HCT116 (cell line): Measurements from ENCODE around the gene TNFAIP3. TPM values are rescaled to one million over a fixed set of nuclear protein-coding genes. Genes with fewer than 3 reads are reported as not detected.

Experiments
- ATAC-seq: fragments of 200-7000 bp; cut with Tn5 transposase; 2 replicates; pipeline ENCODE4 v1.9.1; 2020; ENCODE audit warnings: mild to moderate bottlenecking, moderate library complexity
- BruUV-seq: library from RNA; stranded (reverse); fragments of 400-500 nt; replicated peaks from 2 replicates; lab custom pipeline; 2021; lab: Mats Ljungman, UMichigan
- CTCF ChIA-PET: fragments of 300-600 bp; sonication (Branson Sonifier 250); formaldehyde crosslinking; loops from one replicate; lab custom pipeline; 2021; ENCODE audit warnings: antibody characterized with exemption; lab: Charles Lee
- POLR2A ChIA-PET: fragments of 300-600, 350-600 bp; sonication (Branson Sonifier 250); formaldehyde crosslinking; loops from one replicate; lab custom pipeline; 2021; ENCODE audit warnings: antibody characterized with exemption; lab: Charles Lee
- RAD21 ChIA-PET, 2 experiments: fragments of 300-600 bp; sonication (Branson Sonifier 250); formaldehyde crosslinking; loops; one replicate each; lab custom pipeline; 2023; ENCODE audit warnings: low total read pairs in 2 of 2; ENCODE audit not compliant: uncharacterized antibody in 2 of 2, unreplicated experiment in 2 of 2, low non-redundant PET in 1 of 2; lab: Charles Lee
- DNase-seq: peaks from one replicate; pipeline ENCODE4 v3.0.0-alpha.2; 2010; ENCODE audit warnings: low read depth, low spot score
- H2AFZ ChIP-seq: fragments of 200-600 bp; shearing (Covaris generic), sonication (generic); 2 replicates; pipeline ENCODE4 v1.6.1; 2017; ENCODE audit warnings: low read depth, mixed run types, mixed read lengths, antibody characterized with exemption, low read length; ENCODE audit not compliant: poor library complexity, severe bottlenecking
- H3K27ac ChIP-seq: 2 replicates; pipeline ENCODE4 v1.5.1; 2012; ENCODE audit warnings: low read depth, low read length
- H3K27me3 ChIP-seq: fragments of 200-600 bp; sonication (generic); 2 replicates; pipeline ENCODE4 v1.6.1; 2016; ENCODE audit warnings: mixed run types, low read length, mixed read lengths; ENCODE audit not compliant: insufficient read depth
- H3K36me3 ChIP-seq, 2 experiments: fragments of 200-500 bp in 1 of 2; fragments of 200-600 bp in 1 of 2; sonication (Bioruptor generic) in 1 of 2; sonication (generic) in 1 of 2; 2 replicates each; pipeline versions ENCODE4 v1.5.1 to v1.6.1; 2014 to 2016; ENCODE audit warnings: low read length in 2 of 2, inconsistent platforms in 1 of 2, mixed read lengths in 1 of 2, mixed run types in 1 of 2; ENCODE audit not compliant: insufficient read depth in 2 of 2, control insufficient read depth in 1 of 2
- H3K4me1 ChIP-seq, 2 experiments: fragments of 200-600 bp in 1 of 2; sonication (generic) in 1 of 2; 2 replicates each; pipeline versions ENCODE4 v1.5.1 to v1.6.1; 2012 to 2017; ENCODE audit warnings: low read length in 2 of 2, inconsistent platforms in 1 of 2, mild to moderate bottlenecking in 1 of 2, mixed read lengths in 1 of 2, mixed run types in 1 of 2, moderate library complexity in 1 of 2; ENCODE audit not compliant: insufficient read depth in 2 of 2, control insufficient read depth in 1 of 2
- H3K4me2 ChIP-seq: fragments of 200-600 bp; sonication (generic); 2 replicates; pipeline ENCODE4 v1.6.1; 2017; ENCODE audit warnings: mixed run types, low read length, mixed read lengths
- H3K4me3 ChIP-seq, 2 experiments: fragments of 200-600 bp in 1 of 2; sonication (generic) in 1 of 2; replicated peaks in 1 of 2; 2 replicates each; pipeline ENCODE4 v1.5.1; 2011 to 2016; ENCODE audit warnings: low read length in 2 of 2, control low read depth in 1 of 2, low read depth in 1 of 2, mild to moderate bottlenecking in 1 of 2, mixed read lengths in 1 of 2, mixed run types in 1 of 2
- H3K79me2 ChIP-seq: fragments of 200-600 bp; sonication (generic); 2 replicates; pipeline ENCODE4 v1.6.1; 2017; ENCODE audit warnings: mild to moderate bottlenecking, mixed run types, low read length, moderate library complexity, mixed read lengths; ENCODE audit not compliant: insufficient read depth
- H3K9ac ChIP-seq: fragments of 200-600 bp; sonication (generic); 2 replicates; pipeline ENCODE4 v1.6.1; 2016; ENCODE audit warnings: low read length, mixed read lengths
- H3K9me2 ChIP-seq: fragments of 200-600 bp; sonication (generic), shearing (Covaris generic); 2 replicates; pipeline ENCODE4 v1.6.1; 2017; ENCODE audit warnings: mixed run types, mild to moderate bottlenecking, moderate library complexity; ENCODE audit not compliant: insufficient read depth
- H3K9me3 ChIP-seq, 2 experiments: fragments of 200-500 bp in 1 of 2; fragments of 200-600 bp in 1 of 2; sonication (Bioruptor generic) in 1 of 2; sonication (generic) in 1 of 2; 2 replicates each; pipeline ENCODE4 v1.6.1; 2014 to 2017; ENCODE audit warnings: low read length in 2 of 2, mixed read lengths in 2 of 2, inconsistent platforms in 1 of 2, low read depth in 1 of 2, mild to moderate bottlenecking in 1 of 2, mixed run types in 1 of 2, moderate library complexity in 1 of 2; ENCODE audit not compliant: control insufficient read depth in 1 of 2, insufficient read depth in 1 of 2
- H4K20me1 ChIP-seq: fragments of 200-600 bp; sonication (generic), shearing (Covaris generic); 2 replicates; pipeline ENCODE4 v1.6.1; 2017; ENCODE audit warnings: mixed run types, mild to moderate bottlenecking, moderate library complexity; ENCODE audit not compliant: insufficient read depth
- CEBPB ChIP-seq: IDR thresholded peaks from 2 replicates; pipeline ENCODE4 v1.6.1; 2012; ENCODE audit warnings: low read depth
- ELF1 ChIP-seq: IDR thresholded peaks from 2 replicates; pipeline ENCODE4 v1.6.1; 2012; ENCODE audit warnings: low read depth, borderline replicate concordance
- POLR2AphosphoS5 ChIP-seq: IDR thresholded peaks from 2 replicates; pipeline ENCODE4 v1.6.1; 2011; ENCODE audit warnings: mild to moderate bottlenecking, low read depth, low read length, moderate library complexity
- SIN3A ChIP-seq: IDR thresholded peaks from 2 replicates; pipeline ENCODE4 v1.6.1; 2012; ENCODE audit warnings: low read depth
- SP1 ChIP-seq: IDR thresholded peaks from 2 replicates; pipeline ENCODE4 v1.6.1; 2012; ENCODE audit warnings: low read depth
- SRF ChIP-seq: IDR thresholded peaks from 2 replicates; pipeline ENCODE4 v1.6.1; 2012; ENCODE audit warnings: low read depth
- YY1 ChIP-seq: IDR thresholded peaks from 2 replicates; pipeline ENCODE4 v1.6.1; 2011; ENCODE audit warnings: low read length, low read depth, moderate library complexity, mild to moderate bottlenecking; ENCODE audit not compliant: insufficient replicate concordance; ENCODE audit errors: extremely low read depth
- intact Hi-C: fragments of 100-400 bp; cut with micrococcal nuclease; formaldehyde crosslinking; loops from 2 replicates; pipeline ENCODE4 v1.10.0; 2022
- total RNA-seq: library from RNA; stranded (reverse); gene quantifications from one replicate; pipeline ENCODE4 v1.2.1, GENCODE V29; 2021; ENCODE audit not compliant: unreplicated experiment
- TF ChIP-seq, protein P1 (sequence below), 3 experiments: fragments of 200-600 bp in 1 of 3; sonication (generic) in 1 of 3; IDR thresholded peaks in 2 of 3; conservative IDR thresholded peaks in 1 of 3; 2 replicates each; pipeline ENCODE4 v1.5.1; 2012 to 2017; ENCODE audit warnings: low read depth in 2 of 3, low read length in 2 of 3, antibody characterized with exemption in 1 of 3, borderline replicate concordance in 1 of 3, control low read depth in 1 of 3, mild to moderate bottlenecking in 1 of 3, mixed read lengths in 1 of 3, mixed run types in 1 of 3, moderate library complexity in 1 of 3; ENCODE audit not compliant: insufficient read depth in 1 of 3
- TF ChIP-seq, protein P2 (sequence below): IDR thresholded peaks from 2 replicates; pipeline ENCODE4 v1.6.1; 2012; ENCODE audit warnings: low read depth
- TF ChIP-seq, protein P3 (sequence below): IDR thresholded peaks from 2 replicates; pipeline ENCODE4 v1.6.1; 2011; ENCODE audit warnings: mild to moderate bottlenecking, low read length, moderate library complexity; ENCODE audit not compliant: insufficient replicate concordance; ENCODE audit errors: extremely low read depth

The TNFAIP3 gene
- total RNA-seq, 1 experiment from 2014 or later = 4.4 TPM

DNA sequence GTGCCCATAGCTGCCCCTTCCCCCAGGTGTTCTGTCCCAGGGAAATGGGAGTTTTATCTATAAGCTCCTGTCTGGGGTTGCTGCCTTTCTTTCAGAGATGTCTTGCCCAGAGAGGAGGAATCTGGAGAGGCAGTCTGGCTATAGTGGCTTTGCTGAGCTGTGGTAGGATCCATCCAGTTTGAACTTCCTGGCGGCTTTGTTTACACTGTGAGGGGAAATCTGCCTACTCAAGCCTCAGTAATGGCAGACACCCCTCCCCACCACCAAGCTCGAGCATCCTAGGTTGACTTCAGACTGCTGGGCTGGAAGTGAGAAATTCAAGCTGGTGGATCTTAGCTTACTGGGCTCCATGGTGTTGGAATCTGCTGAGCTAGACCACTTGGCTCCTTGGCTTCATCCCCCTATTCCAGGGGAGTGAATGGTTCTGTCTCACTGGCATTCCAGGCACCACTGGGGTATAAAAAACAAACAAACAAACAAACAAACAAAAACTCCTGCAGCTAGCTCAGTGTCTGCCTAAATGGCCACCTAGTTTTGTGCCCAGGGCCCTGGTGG lies 24.0 kb downstream of the TNFAIP3 start:
- Histone ChIP-seq H4K20me1 (no peaks in the 10 kb centered on the region), H3K4me3 (no peak overlapping the region), H3K4me2 (no peak overlapping the region), H3K79me2 (no peaks in the 10 kb centered on the region), H3K27ac (no peak overlapping the region), H2AFZ (no peak overlapping the region), H3K27me3 (no peaks in the 10 kb centered on the region), H3K4me1 (peaks cover 0 to 22% of the 10 kb centered on the region in 2 experiments; a peak in 1 of 4 replicates), H3K36me3 (no peaks in the 10 kb centered on the region), H3K9me3 (no peaks in the 10 kb centered on the region), H3K9ac (no peak overlapping the region), H3K9me2 (no peaks in the 10 kb centered on the region)
- ChIA-PET POLR2A (no interaction called here), RAD21 (no interaction called here), CTCF (no interaction called here)
- no peak for DNase-seq
- no peak for ATAC-seq
- no TSS peak for BruUV-seq
- intact Hi-C loops = no loop called here
- TF ChIP-seq SP1 = no peak
- no peak for TF ChIP-seq CEBPB
- TF ChIP-seq POLR2AphosphoS5 = no peak
- TF ChIP-seq, protein P1, sequence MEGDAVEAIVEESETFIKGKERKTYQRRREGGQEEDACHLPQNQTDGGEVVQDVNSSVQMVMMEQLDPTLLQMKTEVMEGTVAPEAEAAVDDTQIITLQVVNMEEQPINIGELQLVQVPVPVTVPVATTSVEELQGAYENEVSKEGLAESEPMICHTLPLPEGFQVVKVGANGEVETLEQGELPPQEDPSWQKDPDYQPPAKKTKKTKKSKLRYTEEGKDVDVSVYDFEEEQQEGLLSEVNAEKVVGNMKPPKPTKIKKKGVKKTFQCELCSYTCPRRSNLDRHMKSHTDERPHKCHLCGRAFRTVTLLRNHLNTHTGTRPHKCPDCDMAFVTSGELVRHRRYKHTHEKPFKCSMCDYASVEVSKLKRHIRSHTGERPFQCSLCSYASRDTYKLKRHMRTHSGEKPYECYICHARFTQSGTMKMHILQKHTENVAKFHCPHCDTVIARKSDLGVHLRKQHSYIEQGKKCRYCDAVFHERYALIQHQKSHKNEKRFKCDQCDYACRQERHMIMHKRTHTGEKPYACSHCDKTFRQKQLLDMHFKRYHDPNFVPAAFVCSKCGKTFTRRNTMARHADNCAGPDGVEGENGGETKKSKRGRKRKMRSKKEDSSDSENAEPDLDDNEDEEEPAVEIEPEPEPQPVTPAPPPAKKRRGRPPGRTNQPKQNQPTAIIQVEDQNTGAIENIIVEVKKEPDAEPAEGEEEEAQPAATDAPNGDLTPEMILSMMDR (IDR thresholded peaks at IDR 0.05 in 2 of 3, conservative IDR thresholded peaks at IDR 0.05 in 1 of 3; ENCODE audit: borderline replicate concordance in 1 of 3, insufficient read depth in 1 of 3, low read depth in 2 of 3, low read length in 2 of 3) = no peak
- TF ChIP-seq SRF = no peak
- TF ChIP-seq, protein P2, sequence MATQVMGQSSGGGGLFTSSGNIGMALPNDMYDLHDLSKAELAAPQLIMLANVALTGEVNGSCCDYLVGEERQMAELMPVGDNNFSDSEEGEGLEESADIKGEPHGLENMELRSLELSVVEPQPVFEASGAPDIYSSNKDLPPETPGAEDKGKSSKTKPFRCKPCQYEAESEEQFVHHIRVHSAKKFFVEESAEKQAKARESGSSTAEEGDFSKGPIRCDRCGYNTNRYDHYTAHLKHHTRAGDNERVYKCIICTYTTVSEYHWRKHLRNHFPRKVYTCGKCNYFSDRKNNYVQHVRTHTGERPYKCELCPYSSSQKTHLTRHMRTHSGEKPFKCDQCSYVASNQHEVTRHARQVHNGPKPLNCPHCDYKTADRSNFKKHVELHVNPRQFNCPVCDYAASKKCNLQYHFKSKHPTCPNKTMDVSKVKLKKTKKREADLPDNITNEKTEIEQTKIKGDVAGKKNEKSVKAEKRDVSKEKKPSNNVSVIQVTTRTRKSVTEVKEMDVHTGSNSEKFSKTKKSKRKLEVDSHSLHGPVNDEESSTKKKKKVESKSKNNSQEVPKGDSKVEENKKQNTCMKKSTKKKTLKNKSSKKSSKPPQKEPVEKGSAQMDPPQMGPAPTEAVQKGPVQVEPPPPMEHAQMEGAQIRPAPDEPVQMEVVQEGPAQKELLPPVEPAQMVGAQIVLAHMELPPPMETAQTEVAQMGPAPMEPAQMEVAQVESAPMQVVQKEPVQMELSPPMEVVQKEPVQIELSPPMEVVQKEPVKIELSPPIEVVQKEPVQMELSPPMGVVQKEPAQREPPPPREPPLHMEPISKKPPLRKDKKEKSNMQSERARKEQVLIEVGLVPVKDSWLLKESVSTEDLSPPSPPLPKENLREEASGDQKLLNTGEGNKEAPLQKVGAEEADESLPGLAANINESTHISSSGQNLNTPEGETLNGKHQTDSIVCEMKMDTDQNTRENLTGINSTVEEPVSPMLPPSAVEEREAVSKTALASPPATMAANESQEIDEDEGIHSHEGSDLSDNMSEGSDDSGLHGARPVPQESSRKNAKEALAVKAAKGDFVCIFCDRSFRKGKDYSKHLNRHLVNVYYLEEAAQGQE = no peak
- TF ChIP-seq YY1 = no peak
- TF ChIP-seq, protein P3, sequence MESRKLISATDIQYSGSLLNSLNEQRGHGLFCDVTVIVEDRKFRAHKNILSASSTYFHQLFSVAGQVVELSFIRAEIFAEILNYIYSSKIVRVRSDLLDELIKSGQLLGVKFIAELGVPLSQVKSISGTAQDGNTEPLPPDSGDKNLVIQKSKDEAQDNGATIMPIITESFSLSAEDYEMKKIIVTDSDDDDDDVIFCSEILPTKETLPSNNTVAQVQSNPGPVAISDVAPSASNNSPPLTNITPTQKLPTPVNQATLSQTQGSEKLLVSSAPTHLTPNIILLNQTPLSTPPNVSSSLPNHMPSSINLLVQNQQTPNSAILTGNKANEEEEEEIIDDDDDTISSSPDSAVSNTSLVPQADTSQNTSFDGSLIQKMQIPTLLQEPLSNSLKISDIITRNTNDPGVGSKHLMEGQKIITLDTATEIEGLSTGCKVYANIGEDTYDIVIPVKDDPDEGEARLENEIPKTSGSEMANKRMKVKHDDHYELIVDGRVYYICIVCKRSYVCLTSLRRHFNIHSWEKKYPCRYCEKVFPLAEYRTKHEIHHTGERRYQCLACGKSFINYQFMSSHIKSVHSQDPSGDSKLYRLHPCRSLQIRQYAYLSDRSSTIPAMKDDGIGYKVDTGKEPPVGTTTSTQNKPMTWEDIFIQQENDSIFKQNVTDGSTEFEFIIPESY = no peak
- no peak for TF ChIP-seq ELF1
- no peak for TF ChIP-seq SIN3A
